ENCODE data around the gene CYP2A7. TPM values are rescaled to one million over a fixed set of nuclear protein-coding genes. Genes with fewer than 3 reads are reported as not detected.
A peak's percentile ranks its signal among the peaks of the same experiment; 100 is the strongest.

CYP2A7 gene
- total and polyA plus RNA-seq, 9 of the 15 experiments (the other 6 are each of a cell fraction or from before 2014, with no cell fraction given), result 0.22 TPM; not detected in 8

GRCh38 chr19:40921005-40921897 lies 39.2 kb upstream of the CYP2A7 start (continued):
- TF ChIP-seq PRDM10 (IDR thresholded peaks at IDR 0.05; ENCODE audit: partially characterized antibody) (peak; percentile 71), RCOR1 (IDR thresholded peaks at IDR 0.05; ENCODE audit: borderline replicate concordance in 1 of 2, low read depth in 2 of 2, low read length in 2 of 2) (peak in 1 of 2 experiments; percentile 71; a peak in 1 of 4 replicates), KDM1A (IDR thresholded peaks at IDR 0.05) (peak; percentile 78 to 79), HNRNPH1 (optimal IDR thresholded peaks at IDR 0.05; ENCODE audit: low read depth, low read length) (no peak), DPF2 (IDR thresholded peaks at IDR 0.05) (peak; percentile 76), HMBOX1 (IDR thresholded peaks at IDR 0.05) (no peak), SNRNP70 (optimal IDR thresholded peaks at IDR 0.05; ENCODE audit: low read depth, low read length) (no peak), NR2C1 (IDR thresholded peaks at IDR 0.05) (no peak; the same call in 1 of the 2 replicates), NR2C1 (tag; IDR thresholded peaks at IDR 0.05) (peak; percentile 73), TGIF2 (CRISPR knock-in tag; IDR thresholded peaks at IDR 0.05) (no peak), ARID1B (IDR thresholded peaks at IDR 0.05) (peak; percentile 63), SMARCE1 (IDR thresholded peaks at IDR 0.05) (peak; percentile 73), GTF2E2 (tag; IDR thresholded peaks at IDR 0.05) (0 out of 2 replicates have a peak, but pooled peaks have one; percentile 54), FOXJ2 (tag; IDR thresholded peaks at IDR 0.05) (peak; percentile 51; the same call in 1 of the 2 replicates)
